Smooth muscle cell of the brain vasculature (primary cell): ENCODE measurements around the gene TBC1D9B.

Source experiments
- DNase-seq: peaks from one replicate; pipeline ENCODE4 v3.0.0-alpha.2; 2012; ENCODE audit warnings: low read depth, low spot score

TBC1D9B gene

GRCh38 chr5:179908528-179908927, 831 bp upstream of the TBC1D9B start:
- DNase-seq = no peak

DNA sequence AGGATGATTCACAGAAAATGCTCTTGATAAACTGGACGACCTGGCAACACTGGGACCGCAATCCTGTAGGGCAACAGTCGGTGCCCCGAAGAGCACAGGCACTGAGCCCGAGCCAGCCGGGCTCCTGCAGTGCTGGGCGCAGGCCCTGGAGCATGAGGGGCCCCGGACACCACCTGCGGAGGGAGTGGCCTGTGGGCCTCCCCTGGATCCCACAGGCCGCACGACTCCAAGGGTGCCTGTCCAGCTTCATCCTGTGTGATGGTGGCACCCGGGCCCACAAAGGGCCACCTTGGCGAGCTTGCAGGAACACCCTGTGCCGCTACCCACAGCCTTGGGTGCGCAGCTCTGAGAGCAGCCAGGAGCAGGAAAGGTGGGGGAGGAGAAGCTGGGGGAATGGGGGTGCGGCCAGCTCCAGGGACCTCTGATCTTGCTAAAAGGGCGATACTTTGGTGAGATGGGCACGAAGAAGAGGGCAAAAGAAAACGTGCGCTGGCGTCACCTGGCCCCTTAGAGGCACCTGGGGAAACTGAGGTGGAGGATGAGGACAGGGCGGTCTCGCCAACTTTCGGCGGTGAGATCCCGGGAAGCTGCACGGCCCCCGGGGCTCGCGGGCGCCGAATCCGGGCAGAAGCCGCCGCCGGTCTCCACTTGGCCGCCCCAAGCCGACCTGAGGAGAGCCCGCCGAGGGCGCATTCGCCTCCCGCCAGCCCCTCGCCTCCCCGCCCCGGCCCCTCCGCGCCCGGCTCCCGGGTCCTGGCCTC, 722 bp downstream of the TBC1D9B start:
- DNase-seq = no peak

- no peak for DNase-seq
Measured at GRCh38 chr5:179906294-179906794, 1.4 kb downstream of the TBC1D9B start.

DNA sequence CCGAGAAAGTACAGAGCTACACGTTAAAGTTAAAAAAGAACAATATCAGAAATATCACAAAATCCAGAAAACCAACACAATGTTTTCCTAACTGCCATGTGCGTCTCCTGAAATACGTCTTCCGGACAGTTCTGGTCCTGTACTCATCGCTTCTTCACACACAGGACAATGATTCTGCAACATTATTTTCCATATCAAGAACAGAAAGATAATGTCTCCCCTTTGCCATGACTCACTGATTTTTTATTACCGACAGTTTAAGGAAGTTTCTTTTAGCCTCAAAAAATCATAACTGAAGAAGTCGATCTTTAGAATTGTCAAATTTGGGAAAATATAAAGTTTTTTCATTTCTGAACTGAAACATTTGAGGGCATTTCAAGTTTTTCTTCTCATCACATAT, 2.5 kb downstream of the TBC1D9B start:
- no peak for DNase-seq

DNA sequence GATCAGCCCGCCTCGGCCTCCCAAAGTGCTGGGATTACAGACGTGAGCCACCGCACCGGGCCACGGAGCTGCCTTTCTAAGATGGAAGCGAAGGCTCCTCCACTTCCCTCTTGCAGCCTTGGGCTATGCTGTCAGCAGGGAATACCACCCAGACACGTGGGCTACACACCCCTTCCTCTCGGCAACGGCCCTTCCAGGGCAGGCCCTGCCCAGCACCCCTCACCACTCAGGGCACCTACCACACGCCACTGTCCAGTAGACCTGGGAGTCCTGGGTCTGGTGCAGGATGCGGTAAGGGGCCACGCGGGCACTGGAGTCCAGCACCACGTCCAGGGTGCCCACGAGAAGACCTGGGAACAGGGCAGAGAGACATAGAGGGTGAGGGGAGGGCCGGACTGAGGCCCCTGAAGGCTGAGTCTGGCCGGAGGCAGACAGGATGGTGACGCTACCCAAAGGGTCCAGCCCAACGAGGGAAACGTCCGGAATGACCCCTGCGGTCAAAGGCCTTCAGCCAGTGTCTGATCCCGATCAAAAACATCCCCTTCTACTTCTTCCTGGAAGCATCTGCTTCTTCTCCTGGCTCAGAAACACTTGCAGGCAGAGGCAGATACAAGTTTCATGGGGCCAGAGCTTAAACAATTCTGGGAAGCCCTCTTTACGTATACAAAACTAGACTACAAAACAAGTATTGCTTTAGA, 3.1 kb downstream of the TBC1D9B start:
- DNase-seq = no peak

- no peak for DNase-seq
Measured at GRCh38 chr5:179902763-179903158, 4.9 kb downstream of the TBC1D9B start.

- no peak for DNase-seq
Measured at GRCh38 chr5:179901915-179902762, 5.6 kb downstream of the TBC1D9B start.

GRCh38 chr5:179901462-179901861, 6.2 kb downstream of the TBC1D9B start:
- DNase-seq = no peak

DNA sequence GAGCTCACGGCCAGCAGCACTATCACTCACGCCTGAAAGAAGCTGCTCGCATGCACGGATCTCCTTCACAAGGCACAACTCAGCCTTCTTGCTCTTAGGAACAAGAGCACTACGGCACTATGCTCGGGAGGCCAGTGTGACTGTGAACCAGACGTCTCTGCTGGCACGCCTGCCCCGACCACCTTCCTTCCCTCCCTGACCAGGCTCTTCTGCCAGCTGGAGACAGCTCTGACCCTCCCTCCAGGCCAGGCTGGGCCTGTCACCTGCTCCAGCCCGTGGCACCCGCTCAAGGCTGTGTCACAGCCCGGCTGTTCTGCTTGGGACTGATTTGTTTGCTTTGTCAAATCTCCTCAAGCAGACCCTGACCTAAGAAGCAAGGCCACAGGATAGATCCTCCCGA, 7.0 kb downstream of the TBC1D9B start:
- no peak for DNase-seq

DNA sequence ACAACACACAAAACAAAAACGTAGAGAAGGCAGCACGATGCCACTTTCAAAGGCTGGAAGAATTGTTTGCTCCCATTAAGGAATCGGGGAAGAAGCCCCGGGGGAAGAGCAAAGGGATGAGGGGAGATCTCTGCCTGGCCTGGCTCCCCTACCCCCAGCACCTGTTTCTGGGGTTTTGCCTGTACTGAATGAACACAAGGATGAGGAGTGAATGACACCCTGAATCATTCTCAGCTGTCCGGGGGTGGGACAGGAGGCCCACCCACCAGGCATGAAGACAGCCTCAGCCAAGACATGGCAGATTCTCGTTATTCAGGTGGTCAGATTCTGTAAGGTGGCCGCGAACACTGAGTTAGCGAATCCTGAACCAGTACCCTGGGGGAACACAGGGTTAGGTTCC, 7.5 kb downstream of the TBC1D9B start:
- no peak for DNase-seq

- no peak for DNase-seq
Measured at GRCh38 chr5:179895861-179896260, 11.8 kb downstream of the TBC1D9B start.

GRCh38 chr5:179893958-179894895, 13.5 kb downstream of the TBC1D9B start:
- no peak for DNase-seq

- DNase-seq = no peak
Measured at GRCh38 chr5:179893076-179893957, 14.4 kb downstream of the TBC1D9B start.

DNA sequence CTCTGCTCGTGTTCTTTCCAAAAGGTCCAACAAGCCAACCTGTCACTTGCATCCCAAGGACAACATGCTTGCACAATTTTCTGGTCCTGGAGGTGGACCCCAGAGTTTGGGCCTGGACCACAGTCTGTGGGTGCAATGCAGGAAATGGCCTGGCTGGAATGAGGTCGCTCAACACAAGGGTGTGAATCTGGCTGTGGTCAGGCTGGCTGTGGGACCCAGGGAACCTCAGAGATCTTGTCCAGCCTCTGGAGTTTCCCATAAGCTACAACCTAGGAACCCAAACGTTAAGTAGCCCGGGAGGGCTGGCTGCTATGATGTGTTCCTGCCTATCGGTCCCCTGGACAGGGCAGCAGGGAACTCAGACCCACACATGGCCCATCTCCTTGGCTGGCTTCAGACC, 15.4 kb downstream of the TBC1D9B start:
- no peak for DNase-seq

DNA sequence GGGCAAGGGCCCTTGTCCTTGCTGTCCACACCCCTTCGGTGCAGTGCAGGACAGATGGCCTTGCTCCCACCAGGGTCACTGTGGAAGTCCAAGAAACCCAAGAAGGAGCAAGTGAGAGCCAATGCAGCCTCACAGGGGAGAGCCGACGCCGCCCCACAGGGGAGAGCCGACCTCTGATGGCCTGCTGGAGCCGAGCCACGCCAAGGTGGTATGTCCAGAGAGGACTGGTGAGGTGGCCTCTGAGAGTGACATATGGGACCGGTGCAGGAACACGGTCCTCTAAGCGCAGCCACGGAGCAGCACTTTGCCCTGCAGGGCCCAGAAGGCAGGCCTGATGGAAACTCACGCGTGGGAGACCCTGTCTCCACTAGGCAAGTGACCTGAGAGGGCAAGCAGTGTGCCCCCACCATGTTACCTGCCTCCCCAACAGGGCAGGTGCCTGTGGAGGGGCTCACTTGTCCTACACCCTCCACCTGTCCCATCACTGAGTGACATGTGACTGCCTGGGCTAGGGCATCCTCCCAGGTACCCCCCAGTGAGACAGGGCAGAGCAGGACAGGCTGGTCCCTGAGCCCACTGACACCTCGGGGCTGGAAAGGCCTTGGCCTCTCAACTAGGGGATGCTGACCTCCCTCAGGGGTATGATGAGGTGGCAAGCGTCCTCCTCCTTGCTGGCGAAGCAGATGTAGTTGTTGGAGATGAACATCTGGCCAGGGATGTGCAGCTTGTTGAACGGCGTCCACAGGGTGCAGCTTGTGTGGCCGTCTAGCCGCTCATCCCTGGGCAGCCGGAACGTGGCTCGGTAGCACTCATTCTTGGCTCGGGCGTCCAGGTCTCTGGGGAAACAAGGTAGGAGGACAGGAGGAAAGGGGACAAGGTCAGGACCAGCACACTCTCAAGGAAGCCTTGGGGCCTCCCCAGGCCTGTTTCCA, 16.7 kb downstream of the TBC1D9B start:
- DNase-seq = no peak

DNA sequence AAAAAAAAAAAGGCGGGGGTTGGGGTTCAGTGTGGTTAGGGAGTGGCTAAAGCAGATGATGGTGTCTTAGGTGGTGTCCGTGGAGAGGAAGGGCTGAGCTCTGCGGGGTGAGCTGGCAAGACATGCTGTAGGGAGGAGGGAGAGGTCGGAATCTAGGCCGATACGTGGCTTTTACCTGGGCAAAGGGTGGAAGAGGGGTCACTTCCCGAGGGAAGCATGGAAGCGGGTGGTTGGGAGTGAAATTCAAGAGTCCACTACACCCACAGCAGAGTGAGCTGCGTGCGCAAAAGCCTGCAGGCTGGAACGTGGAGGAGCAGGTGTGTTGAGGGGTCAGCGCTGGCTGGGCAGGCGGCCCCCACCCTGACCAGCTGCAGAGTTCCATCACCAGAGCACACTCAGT, 17.8 kb downstream of the TBC1D9B start:
- DNase-seq = no peak

DNA sequence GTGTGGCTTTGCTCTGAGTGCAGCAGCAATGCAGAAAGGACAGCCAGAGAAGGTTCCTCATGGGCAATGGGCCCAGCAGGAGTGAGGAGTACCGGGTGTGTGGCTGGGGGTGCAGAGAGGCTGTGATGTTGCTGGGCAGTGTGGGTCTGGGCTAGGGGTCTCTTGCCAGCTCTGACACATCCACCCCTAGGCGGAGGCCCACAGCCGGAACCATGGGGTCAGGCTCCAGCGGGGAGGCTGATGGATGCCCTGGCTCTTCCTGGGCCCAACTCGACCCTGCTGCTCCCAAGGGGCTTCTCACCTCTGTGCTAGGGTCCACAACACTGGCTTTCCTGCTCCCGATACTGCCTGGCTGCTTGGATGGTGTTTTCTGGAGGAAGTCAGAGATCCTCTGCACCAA, 19.9 kb downstream of the TBC1D9B start:
- DNase-seq = no peak

- DNase-seq = no peak
Measured at GRCh38 chr5:179887095-179887494, 20.6 kb downstream of the TBC1D9B start.
